Left ventricle myocardium inferior (tissue), 1 donor: Measurements from ENCODE around the gene SERHL2. TPM values are rescaled to one million over a fixed set of nuclear protein-coding genes. Genes with fewer than 3 reads are reported as not detected.
"Not testable (repeated sequence)": the region's sequence is repeated elsewhere in the genome, so short reads cannot be mapped to it uniquely, and the experiment has no call there.

Source experiments
- DNase-seq: peaks from one replicate; pipeline ENCODE4 v3.0.0-alpha.2; 2020
- H3K27ac ChIP-seq: fragments of 200-600 bp; replicated peaks from 2 replicates; pipeline ENCODE4 v1.8.0; 2021
- H3K27me3 ChIP-seq: fragments of 200-600 bp; 2 replicates; pipeline ENCODE4 v1.8.0; 2021; ENCODE audit warnings: low read depth
- H3K36me3 ChIP-seq: fragments of 200-600 bp; 2 replicates; pipeline ENCODE4 v1.8.0; 2021
- H3K4me1 ChIP-seq: fragments of 200-600 bp; 2 replicates; pipeline ENCODE4 v1.8.0; 2021
- H3K4me3 ChIP-seq: fragments of 200-600 bp; 2 replicates; pipeline ENCODE4 v1.8.0; 2021; ENCODE audit warnings: mild to moderate bottlenecking, moderate library complexity
- H3K9me3 ChIP-seq: fragments of 200-600 bp; replicated peaks from 2 replicates; pipeline ENCODE4 v1.8.0; 2021
- intact Hi-C: fragments of 100-400 bp; cut with micrococcal nuclease; formaldehyde crosslinking; loops from one replicate; pipeline ENCODE4 v1.11.0; 2022
- total RNA-seq: library from RNA; stranded (reverse); fragmentation: NEBNext Ultra II Directional; extraction: Animal tissue kit (Norgen Biotek cat#: 25700); gene quantifications from one replicate; pipeline ENCODE4 v1.2.1, GENCODE V29; 2021
- TF ChIP-seq, protein P1 (sequence below): fragments of 200-600 bp; IDR thresholded peaks from 2 replicates; pipeline ENCODE4 v1.8.0; 2021; ENCODE audit warnings: antibody characterized with exemption, mild to moderate bottlenecking, borderline replicate concordance
- donor health status: DM: no; HTN: yes; CAD: no; lungs with severe emphysema.

The SERHL2 gene
- total RNA-seq, 1 donor from 2014 or later = 3.5 TPM

- TF ChIP-seq, protein P1, sequence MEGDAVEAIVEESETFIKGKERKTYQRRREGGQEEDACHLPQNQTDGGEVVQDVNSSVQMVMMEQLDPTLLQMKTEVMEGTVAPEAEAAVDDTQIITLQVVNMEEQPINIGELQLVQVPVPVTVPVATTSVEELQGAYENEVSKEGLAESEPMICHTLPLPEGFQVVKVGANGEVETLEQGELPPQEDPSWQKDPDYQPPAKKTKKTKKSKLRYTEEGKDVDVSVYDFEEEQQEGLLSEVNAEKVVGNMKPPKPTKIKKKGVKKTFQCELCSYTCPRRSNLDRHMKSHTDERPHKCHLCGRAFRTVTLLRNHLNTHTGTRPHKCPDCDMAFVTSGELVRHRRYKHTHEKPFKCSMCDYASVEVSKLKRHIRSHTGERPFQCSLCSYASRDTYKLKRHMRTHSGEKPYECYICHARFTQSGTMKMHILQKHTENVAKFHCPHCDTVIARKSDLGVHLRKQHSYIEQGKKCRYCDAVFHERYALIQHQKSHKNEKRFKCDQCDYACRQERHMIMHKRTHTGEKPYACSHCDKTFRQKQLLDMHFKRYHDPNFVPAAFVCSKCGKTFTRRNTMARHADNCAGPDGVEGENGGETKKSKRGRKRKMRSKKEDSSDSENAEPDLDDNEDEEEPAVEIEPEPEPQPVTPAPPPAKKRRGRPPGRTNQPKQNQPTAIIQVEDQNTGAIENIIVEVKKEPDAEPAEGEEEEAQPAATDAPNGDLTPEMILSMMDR = no peak
- Histone ChIP-seq H3K9me3 (no peaks in the 10 kb centered on the region), H3K36me3 (no peaks in the 10 kb centered on the region), H3K27me3 (peaks cover 7% of the 10 kb centered on the region), H3K4me3 (no peak overlapping the region), H3K4me1 (no peaks in the 10 kb centered on the region), H3K27ac (no peak overlapping the region)
- intact Hi-C loops = no loop called here
- DNase-seq = no peak
These were observed 9.1 kb upstream of the SERHL2 start for GRCh38 chr22:42544686-42545085.

DNA sequence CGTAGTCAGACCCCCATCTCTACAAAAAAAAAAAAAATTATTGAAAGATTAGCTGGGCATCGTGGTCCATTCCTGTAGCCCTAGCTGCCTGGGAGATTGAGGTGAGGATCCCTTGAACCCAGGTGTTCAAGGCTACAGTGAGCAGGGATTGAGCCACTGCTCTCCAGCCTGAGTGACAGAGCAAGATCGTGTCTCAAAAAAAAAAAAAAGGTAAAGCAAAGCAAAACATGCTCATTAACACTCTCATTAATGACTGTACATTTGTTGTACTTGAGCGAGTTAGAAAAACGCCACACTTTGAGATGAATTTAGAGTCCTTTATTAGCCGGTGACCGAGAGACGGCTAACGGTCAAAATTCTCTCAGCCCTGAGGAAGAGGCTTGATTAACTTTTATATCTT is 6.2 kb upstream of the SERHL2 start:
- Histone ChIP-seq H3K4me3 (no peak overlapping the region), H3K27ac (no peak overlapping the region), H3K4me1 (no peaks in the 10 kb centered on the region), H3K9me3 (no peaks in the 10 kb centered on the region), H3K36me3 (no peaks in the 10 kb centered on the region), H3K27me3 (peaks cover 7% of the 10 kb centered on the region)
- TF ChIP-seq, protein P1 = no peak
- DNase-seq = no peak
- intact Hi-C loops = no loop called here

DNA sequence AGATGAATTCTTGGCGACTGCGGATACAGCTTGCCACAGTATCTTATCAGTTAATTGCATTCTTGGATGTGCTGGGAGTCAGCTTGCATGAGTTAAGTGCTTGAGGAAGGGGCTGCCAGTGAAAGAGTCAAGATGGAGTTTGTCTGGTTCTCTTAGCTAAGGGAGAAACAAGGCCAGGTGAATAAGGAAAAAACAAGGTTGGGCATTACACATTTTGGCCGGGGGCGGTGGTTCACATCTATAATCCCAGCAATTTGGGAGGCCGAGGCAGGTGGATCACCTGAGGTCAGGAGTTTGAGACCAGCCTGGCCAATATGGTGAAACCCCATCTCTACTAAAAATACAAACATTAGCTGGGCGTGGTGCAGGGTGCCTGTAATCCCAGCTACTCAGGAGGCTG is 5.6 kb upstream of the SERHL2 start:
- intact Hi-C loops, H3K4me3 ChIP-seq, H3K27ac ChIP-seq, DNase-seq, H3K9me3 ChIP-seq, H3K27me3 ChIP-seq, H3K4me1 ChIP-seq, H3K36me3 ChIP-seq: not testable (repeated sequence)

DNA sequence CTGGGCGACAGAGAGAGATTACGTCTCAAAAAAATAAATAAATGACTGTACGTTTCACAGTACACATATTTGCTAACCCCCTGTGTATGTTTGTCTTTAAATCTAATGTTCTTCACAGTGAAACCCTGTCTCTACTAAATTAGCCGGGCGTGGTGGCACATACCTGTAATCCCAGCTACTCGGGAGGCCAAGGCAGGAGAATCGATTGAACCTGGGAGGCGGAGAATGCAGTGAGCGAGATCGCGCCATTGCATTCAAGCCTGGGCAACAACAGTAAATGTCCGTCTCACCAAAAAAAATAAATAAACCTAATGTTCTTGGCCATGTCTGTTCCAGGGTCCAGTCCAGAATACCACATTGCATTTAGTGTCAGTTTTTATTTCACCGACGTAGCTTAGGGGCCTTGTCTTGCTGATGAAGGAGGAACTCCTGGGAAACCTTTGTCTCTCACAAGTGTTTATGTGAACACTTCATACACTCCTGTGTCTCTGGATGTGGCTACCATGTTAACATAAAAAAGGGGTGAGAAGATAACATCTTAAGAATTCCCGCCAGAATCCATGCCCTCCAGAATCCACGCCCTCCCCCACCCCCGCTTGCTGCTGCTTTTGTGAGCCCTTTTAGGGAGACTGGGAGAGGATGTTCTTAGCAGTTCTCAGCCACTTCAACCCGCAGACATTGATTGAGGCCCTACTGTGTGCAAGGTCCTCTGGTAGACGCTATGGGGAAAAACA is 5.0 kb upstream of the SERHL2 start:
- Histone ChIP-seq H3K9me3 (no peaks in the 10 kb centered on the region), H3K27me3 (peaks cover 7% of the 10 kb centered on the region), H3K36me3 (no peaks in the 10 kb centered on the region), H3K27ac (no peak overlapping the region), H3K4me3 (no peak overlapping the region), H3K4me1 (peaks cover 6% of the 10 kb centered on the region)
- TF ChIP-seq, protein P1 = no peak
- intact Hi-C loops = no loop called here
- DNase-seq = no peak

DNA sequence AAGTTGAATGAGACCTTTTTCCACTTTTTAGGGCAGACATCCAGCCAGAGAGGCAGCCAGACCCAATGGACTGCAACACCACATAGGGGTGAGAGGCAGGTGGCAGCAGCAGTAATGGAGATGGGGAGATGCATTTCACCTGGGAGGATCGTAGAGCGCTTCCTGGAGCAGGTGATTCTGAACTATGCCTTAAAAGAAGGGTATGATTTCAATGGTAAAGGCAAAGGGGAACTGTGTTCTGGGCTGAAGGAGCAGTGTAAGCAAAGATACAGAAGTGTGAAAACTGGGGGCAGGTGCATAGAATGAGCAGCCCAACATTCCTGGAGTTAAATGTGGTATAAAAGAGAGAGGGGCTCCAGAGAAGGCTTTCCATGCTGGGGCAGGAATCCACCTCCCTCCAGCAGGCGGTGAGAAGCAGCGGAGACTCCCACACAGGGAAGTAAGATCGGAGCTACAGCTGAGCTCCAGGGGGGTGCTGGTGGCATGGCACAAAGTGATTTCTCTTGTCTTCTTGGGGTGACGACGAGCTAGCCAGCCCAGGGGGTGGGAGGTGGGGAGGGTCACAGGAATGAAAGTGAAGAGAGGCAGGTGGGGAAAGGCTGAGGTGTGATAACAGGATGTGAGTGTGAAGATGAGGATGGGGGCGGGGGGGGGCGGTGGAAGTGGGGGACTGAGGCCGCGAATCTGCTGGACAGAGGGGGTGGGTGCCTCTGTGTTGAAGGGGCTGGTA is 4.3 kb upstream of the SERHL2 start:
- Histone ChIP-seq H3K4me1 (peaks cover 13% of the 10 kb centered on the region), H3K9me3 (no peaks in the 10 kb centered on the region), H3K4me3 (no peak overlapping the region), H3K27me3 (peaks cover 7% of the 10 kb centered on the region), H3K27ac (no peak overlapping the region), H3K36me3 (no peaks in the 10 kb centered on the region)
- no peak for DNase-seq
- TF ChIP-seq, protein P1 = no peak
- intact Hi-C loops = no loop called here

DNA sequence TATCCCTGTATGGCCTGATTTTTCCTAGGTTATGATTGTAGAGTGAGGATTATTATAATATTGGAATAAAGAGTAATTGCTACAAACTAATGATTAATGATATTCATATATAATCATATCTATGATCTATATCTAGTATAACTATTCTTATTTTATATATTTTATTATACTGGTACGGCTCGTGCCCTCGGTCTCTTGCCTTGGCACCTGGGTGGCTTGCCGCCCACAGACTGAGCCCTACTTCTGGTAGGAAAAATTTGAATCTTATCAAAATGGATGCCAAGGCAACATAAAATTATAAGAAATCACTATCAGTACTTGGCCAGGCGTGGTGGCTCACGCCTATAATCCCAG is 1.5 kb upstream of the SERHL2 start:
- H3K27me3 ChIP-seq, H3K36me3 ChIP-seq, H3K4me3 ChIP-seq, H3K27ac ChIP-seq, DNase-seq, intact Hi-C loops, H3K9me3 ChIP-seq: not testable (repeated sequence)
- H3K4me1 ChIP-seq = peaks cover 15% of the 10 kb centered on the region
